SK-N-SH (cell line): ENCODE results near the gene SETBP1. TPM values are rescaled to one million over a fixed set of nuclear protein-coding genes. Genes with fewer than 3 reads are reported as not detected.
A peak's percentile ranks its signal among the peaks of the same experiment; 100 is the strongest.

ENCODE experiments used
- CTCF ChIA-PET: fragments of 300-600, 350-600 bp; formaldehyde crosslinking; extraction: SDS; loops from one replicate; lab custom pipeline; 2021; lab: Yijun Ruan, JAX
- POLR2A ChIA-PET: fragments of 350-600 bp; sonication (Branson Sonifier 250); formaldehyde crosslinking; extraction: SDS; loops from one replicate; lab custom pipeline; 2020; ENCODE audit warnings: antibody characterized with exemption, inconsistent platforms; lab: Yijun Ruan, JAX
- DNase-seq: peaks from one replicate; pipeline ENCODE4 v3.0.0; 2012
- H2AFZ ChIP-seq: fragments of 200-600 bp; sonication (generic); 2 replicates; pipeline ENCODE4 v1.8.1; 2016; ENCODE audit warnings: antibody characterized with exemption, mild to moderate bottlenecking, low read depth
- H3F3A ChIP-seq: fragments of 200-600 bp; sonication (generic); replicated peaks from 2 replicates; pipeline ENCODE3; 2016; ENCODE audit warnings: antibody characterized with exemption, mild to moderate bottlenecking; ENCODE audit not compliant: insufficient read depth
- H3K27ac ChIP-seq, 2 experiments: fragments of 200-500 bp in 1 of 2; fragments of 200-600 bp in 1 of 2; sonication (Bioruptor generic) in 1 of 2; sonication (generic), shearing (Covaris generic) in 1 of 2; 2 replicates each; pipeline versions ENCODE4 v1.5.1 to v1.6.1; 2014 to 2016; ENCODE audit warnings: low read depth in 2 of 2, inconsistent platforms in 1 of 2, low read length in 1 of 2, mild to moderate bottlenecking in 1 of 2, mixed read lengths in 1 of 2
- H3K27me3 ChIP-seq: fragments of 200-600 bp; sonication (generic), shearing (Covaris generic); 2 replicates; pipeline ENCODE4 v1.6.1; 2016; ENCODE audit warnings: mixed run types; ENCODE audit not compliant: insufficient read depth
- H3K36me3 ChIP-seq, 2 experiments: fragments of 200-500 bp in 1 of 2; fragments of 200-600 bp in 1 of 2; sonication (Bioruptor generic) in 1 of 2; sonication (generic) in 1 of 2; replicated peaks in 1 of 2; 2 replicates each; pipeline versions ENCODE3 to v1.5.1; 2014 to 2016; ENCODE audit warnings: low read length in 1 of 2, mild to moderate bottlenecking in 1 of 2; ENCODE audit not compliant: insufficient read depth in 2 of 2, control insufficient read depth in 1 of 2
- H3K4me1 ChIP-seq, 2 experiments: fragments of 200-500 bp in 1 of 2; fragments of 200-600 bp in 1 of 2; sonication (Bioruptor generic) in 1 of 2; sonication (generic), shearing (Covaris generic) in 1 of 2; 2 replicates each; pipeline versions ENCODE4 v1.5.1 to v1.6.1; 2014 to 2016; ENCODE audit warnings: low read depth in 1 of 2, low read length in 1 of 2, mixed run types in 1 of 2; ENCODE audit not compliant: insufficient read depth in 2 of 2, control insufficient read depth in 1 of 2
- H3K4me2 ChIP-seq: fragments of 200-600 bp; sonication (generic), shearing (Covaris generic); 2 replicates; pipeline ENCODE4 v1.6.1; 2017; ENCODE audit warnings: mixed run types
- H3K4me3 ChIP-seq, 2 experiments: fragments of 200-500 bp in 1 of 2; fragments of 200-600 bp in 1 of 2; sonication (Bioruptor generic) in 1 of 2; sonication (generic), shearing (Covaris generic) in 1 of 2; 2 replicates each; pipeline versions ENCODE4 v1.5.1 to v1.8.1; 2014 to 2016; ENCODE audit warnings: low read depth in 2 of 2, inconsistent platforms in 1 of 2, low read length in 1 of 2, mild to moderate bottlenecking in 1 of 2, mixed read lengths in 1 of 2, moderate library complexity in 1 of 2
- H3K79me2 ChIP-seq: fragments of 200-600 bp; sonication (generic); 2 replicates; pipeline ENCODE4 v1.8.1; 2017; ENCODE audit warnings: mild to moderate bottlenecking; ENCODE audit not compliant: insufficient read depth
- H3K9ac ChIP-seq: fragments of 200-600 bp; sonication (generic); 2 replicates; pipeline ENCODE4 v1.6.1; 2017; ENCODE audit warnings: mixed run types
- H3K9me2 ChIP-seq: fragments of 200-600 bp; sonication (generic); 2 replicates; pipeline ENCODE4 v1.6.1; 2017; ENCODE audit warnings: mixed run types
- H3K9me3 ChIP-seq: fragments of 200-600 bp; sonication (generic); 2 replicates; pipeline ENCODE4 v1.6.1; 2017; ENCODE audit warnings: mixed run types, mild to moderate bottlenecking, moderate library complexity
- H4K20me1 ChIP-seq: fragments of 200-600 bp; sonication (generic); 2 replicates; pipeline ENCODE4 v1.6.1; 2017; ENCODE audit warnings: mild to moderate bottlenecking, mixed run types; ENCODE audit not compliant: insufficient read depth
- CHD2 ChIP-seq: fragments of 150-350 bp; IDR thresholded peaks from 2 replicates; pipeline ENCODE4 v1.6.1; 2018; ENCODE audit warnings: low read length; ENCODE audit not compliant: partially characterized antibody
- ELF1 ChIP-seq: IDR thresholded peaks from 2 replicates; pipeline ENCODE4 v1.4.0; 2012
- FOSL2 ChIP-seq: IDR thresholded peaks from 2 replicates; pipeline ENCODE4 v1.4.0; 2012; ENCODE audit warnings: low read depth, mild to moderate bottlenecking, moderate library complexity, borderline replicate concordance
- FOXM1 ChIP-seq: IDR thresholded peaks from 2 replicates; pipeline ENCODE4 v1.4.0; 2012; ENCODE audit warnings: low read depth, mild to moderate bottlenecking
- GABPA ChIP-seq: IDR thresholded peaks from 2 replicates; pipeline ENCODE4 v1.4.0; 2012; ENCODE audit warnings: low read depth, mild to moderate bottlenecking
- JUND ChIP-seq: IDR thresholded peaks from 2 replicates; pipeline ENCODE4 v1.4.0; 2012
- MEF2A ChIP-seq: IDR thresholded peaks from 2 replicates; pipeline ENCODE4 v1.4.0; 2012; ENCODE audit warnings: low read depth, borderline replicate concordance
- MXI1 ChIP-seq: IDR thresholded peaks from 2 replicates; pipeline ENCODE4 v1.6.1; 2012; ENCODE audit warnings: mild to moderate bottlenecking, low read depth, low read length, improper control_type of control experiment
- NFIC ChIP-seq: IDR thresholded peaks from 2 replicates; pipeline ENCODE4 v1.4.0; 2012; ENCODE audit warnings: borderline replicate concordance
- PBX3 ChIP-seq: IDR thresholded peaks from 2 replicates; pipeline ENCODE4; 2012
- POLR2AphosphoS5 ChIP-seq: IDR thresholded peaks from 2 replicates; pipeline ENCODE4 v1.6.1; 2012; ENCODE audit warnings: low read depth, low read length
- RAD21 ChIP-seq: IDR thresholded peaks from 2 replicates; pipeline ENCODE4 v1.6.1; 2012; ENCODE audit warnings: mild to moderate bottlenecking, low read length
- RXRA ChIP-seq: IDR thresholded peaks from 2 replicates; pipeline ENCODE4 v1.4.0; 2012; ENCODE audit warnings: low read depth, mild to moderate bottlenecking, borderline replicate concordance
- SIN3A ChIP-seq: IDR thresholded peaks from 2 replicates; pipeline ENCODE4 v1.6.1; 2012; ENCODE audit warnings: low read depth, mild to moderate bottlenecking, low read length, moderate library complexity, borderline replicate concordance
- YY1 ChIP-seq: IDR thresholded peaks from 2 replicates; pipeline ENCODE4 v1.4.0; 2012; ENCODE audit warnings: low read depth, mild to moderate bottlenecking
- WGBS: methylation state at CpG from one replicate; pipeline ENCODE4 v1.1.6; 2017; ENCODE audit warnings: low lambda C conversion rate; 5-methylcytosine and 5-hydroxymethylcytosine counted together
- polyA plus RNA-seq, 3 experiments: library from polyadenylated mRNA; depleted of rRNA; stranded (reverse); fragments of >200 nt; gene quantifications; 2 replicates each; pipeline ENCODE4 v1.2.3, GENCODE V29; 2012
- TF ChIP-seq, protein P1 (sequence below): IDR thresholded peaks from 2 replicates; pipeline ENCODE4 v1.4.0; 2012; ENCODE audit warnings: low read depth, borderline replicate concordance
- TF ChIP-seq, protein P2 (sequence below): IDR thresholded peaks from 2 replicates; pipeline ENCODE4 v1.6.1; 2012; ENCODE audit warnings: mild to moderate bottlenecking, low read depth, low read length, moderate library complexity

The SETBP1 gene
- polyA plus RNA-seq, 1 of the 3 experiments (the other 2 are of a cell fraction): 3.0 TPM

- Histone ChIP-seq H3K27me3 (no peaks in the 10 kb centered on the region), H3K4me3 (no peak overlapping the region), H3K9me3 (no peaks in the 10 kb centered on the region), H3K79me2 (no peaks in the 10 kb centered on the region), H3K4me1 (peaks cover 2 to 3% of the 10 kb centered on the region in 2 experiments; a peak in 3 of 4 replicates), H3K4me2 (no peak overlapping the region; the same call in 1 of the 2 replicates), H4K20me1 (no peaks in the 10 kb centered on the region), H3K9me2 (no peaks in the 10 kb centered on the region), H3K9ac (no peak overlapping the region), H3K27ac (peak overlapping the region in 1 of 2 experiments; percentile 47; a peak in 1 of 4 replicates), H3F3A (peaks cover 9% of the 10 kb centered on the region), H2AFZ (no peak overlapping the region), H3K36me3 (peaks cover 0 to 6% of the 10 kb centered on the region in 2 experiments)
- no peak for TF ChIP-seq MXI1
- TF ChIP-seq GABPA: no peak
- no peak for TF ChIP-seq FOXM1
- TF ChIP-seq, protein P1, sequence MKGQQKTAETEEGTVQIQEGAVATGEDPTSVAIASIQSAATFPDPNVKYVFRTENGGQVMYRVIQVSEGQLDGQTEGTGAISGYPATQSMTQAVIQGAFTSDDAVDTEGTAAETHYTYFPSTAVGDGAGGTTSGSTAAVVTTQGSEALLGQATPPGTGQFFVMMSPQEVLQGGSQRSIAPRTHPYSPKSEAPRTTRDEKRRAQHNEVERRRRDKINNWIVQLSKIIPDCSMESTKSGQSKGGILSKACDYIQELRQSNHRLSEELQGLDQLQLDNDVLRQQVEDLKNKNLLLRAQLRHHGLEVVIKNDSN: no peak
- TF ChIP-seq, protein P2, sequence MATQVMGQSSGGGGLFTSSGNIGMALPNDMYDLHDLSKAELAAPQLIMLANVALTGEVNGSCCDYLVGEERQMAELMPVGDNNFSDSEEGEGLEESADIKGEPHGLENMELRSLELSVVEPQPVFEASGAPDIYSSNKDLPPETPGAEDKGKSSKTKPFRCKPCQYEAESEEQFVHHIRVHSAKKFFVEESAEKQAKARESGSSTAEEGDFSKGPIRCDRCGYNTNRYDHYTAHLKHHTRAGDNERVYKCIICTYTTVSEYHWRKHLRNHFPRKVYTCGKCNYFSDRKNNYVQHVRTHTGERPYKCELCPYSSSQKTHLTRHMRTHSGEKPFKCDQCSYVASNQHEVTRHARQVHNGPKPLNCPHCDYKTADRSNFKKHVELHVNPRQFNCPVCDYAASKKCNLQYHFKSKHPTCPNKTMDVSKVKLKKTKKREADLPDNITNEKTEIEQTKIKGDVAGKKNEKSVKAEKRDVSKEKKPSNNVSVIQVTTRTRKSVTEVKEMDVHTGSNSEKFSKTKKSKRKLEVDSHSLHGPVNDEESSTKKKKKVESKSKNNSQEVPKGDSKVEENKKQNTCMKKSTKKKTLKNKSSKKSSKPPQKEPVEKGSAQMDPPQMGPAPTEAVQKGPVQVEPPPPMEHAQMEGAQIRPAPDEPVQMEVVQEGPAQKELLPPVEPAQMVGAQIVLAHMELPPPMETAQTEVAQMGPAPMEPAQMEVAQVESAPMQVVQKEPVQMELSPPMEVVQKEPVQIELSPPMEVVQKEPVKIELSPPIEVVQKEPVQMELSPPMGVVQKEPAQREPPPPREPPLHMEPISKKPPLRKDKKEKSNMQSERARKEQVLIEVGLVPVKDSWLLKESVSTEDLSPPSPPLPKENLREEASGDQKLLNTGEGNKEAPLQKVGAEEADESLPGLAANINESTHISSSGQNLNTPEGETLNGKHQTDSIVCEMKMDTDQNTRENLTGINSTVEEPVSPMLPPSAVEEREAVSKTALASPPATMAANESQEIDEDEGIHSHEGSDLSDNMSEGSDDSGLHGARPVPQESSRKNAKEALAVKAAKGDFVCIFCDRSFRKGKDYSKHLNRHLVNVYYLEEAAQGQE: 0 out of 2 replicates have a peak, but pooled peaks have one; percentile 52
- TF ChIP-seq JUND: peak; percentile 79
- TF ChIP-seq RXRA: no peak
- peak; percentile 51; the same call in 1 of the 2 replicates for TF ChIP-seq YY1
- TF ChIP-seq MEF2A: no peak
- peak; percentile 90 for TF ChIP-seq FOSL2
- TF ChIP-seq POLR2AphosphoS5: peak; percentile 18; the same call in 1 of the 2 replicates
- peak; percentile 12; the same call in 1 of the 2 replicates for TF ChIP-seq PBX3
- DNase-seq: no peak
- 25% methylated on average over 2 of the region's 2 CpGs for whole genome bisulfite sequencing
- CTCF ChIA-PET: no interaction called here
- POLR2A ChIA-PET: no interaction called here
Measured at GRCh38 chr18:45059695-45060094, 379.0 kb downstream of the SETBP1 start.

DNA sequence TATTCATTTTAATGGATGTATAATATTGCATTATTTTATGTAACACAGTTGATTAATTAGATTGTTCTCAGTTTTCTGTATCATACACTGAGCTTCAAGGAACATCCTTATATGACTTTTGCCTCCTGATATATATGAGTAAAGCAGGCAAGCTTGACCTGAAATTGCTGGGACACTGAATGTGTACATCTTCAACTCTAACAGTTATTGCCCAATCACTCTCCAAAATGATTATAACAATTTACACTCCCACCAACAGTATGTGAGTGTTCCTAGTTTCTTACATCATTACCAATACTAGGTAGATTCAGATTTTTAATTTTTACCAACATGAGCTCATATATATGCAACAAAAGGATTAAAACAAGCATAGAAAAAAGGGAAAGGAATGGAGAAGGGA lies 379.4 kb downstream of the SETBP1 start:
- Histone ChIP-seq H3K4me1 (peaks cover 2 to 3% of the 10 kb centered on the region in 2 experiments; a peak in 3 of 4 replicates), H3K9me3 (no peaks in the 10 kb centered on the region), H3K9me2 (no peaks in the 10 kb centered on the region), H3K27ac (peak overlapping the region in 1 of 2 experiments; percentile 47; a peak in 1 of 4 replicates), H4K20me1 (no peaks in the 10 kb centered on the region), H3K79me2 (no peaks in the 10 kb centered on the region), H3K4me3 (no peak overlapping the region), H3K36me3 (peaks cover 0 to 6% of the 10 kb centered on the region in 2 experiments), H2AFZ (no peak overlapping the region), H3K4me2 (no peak overlapping the region; the same call in 1 of the 2 replicates), H3F3A (peaks cover 9% of the 10 kb centered on the region), H3K9ac (no peak overlapping the region), H3K27me3 (no peaks in the 10 kb centered on the region)
- DNase-seq: no peak
- POLR2A ChIA-PET: no interaction called here
- CTCF ChIA-PET: interaction anchor here (0.6 kb wide), 1 partner anchor 9 kb away, joined by 3 read pairs; no protein-coding TSS in a partner anchor
- no peak for TF ChIP-seq CHD2
- no peak for TF ChIP-seq ELF1
- no peak for TF ChIP-seq NFIC
- TF ChIP-seq YY1: no peak
- no peak for TF ChIP-seq RAD21
- TF ChIP-seq PBX3: no peak
- no peak for TF ChIP-seq JUND
- no peak for TF ChIP-seq POLR2AphosphoS5
- TF ChIP-seq GABPA: no peak
- no peak for TF ChIP-seq SIN3A
- no peak for TF ChIP-seq MXI1
- TF ChIP-seq, all 33 proteins: peak for 0
